Fibroblast of lung (primary cell): ENCODE data around the gene IL20.

Experiments
- CTCF ChIP-seq, 2 donors: IDR thresholded peaks in 1 of 2; conservative IDR thresholded peaks in 1 of 2; 1 replicate in 1 of 2; 2 replicates in 1 of 2; pipeline ENCODE4 v1.5.1; 2011 to 2012; ENCODE audit warnings: low read length in 2 of 2, control low read depth in 1 of 2, inconsistent platforms in 1 of 2, low read depth in 1 of 2, mild to moderate bottlenecking in 1 of 2
- EZH2 ChIP-seq: IDR thresholded peaks from 2 replicates; pipeline ENCODE4 v1.5.1; 2012; ENCODE audit warnings: low read length, control low read depth, mild to moderate bottlenecking; ENCODE audit errors: missing control alignments

- TF ChIP-seq EZH2 (no peak), CTCF (conservative IDR thresholded peaks at IDR 0.05 in 1 of 2, IDR thresholded peaks at IDR 0.05 in 1 of 2; ENCODE audit: low read depth in 1 of 2, low read length in 2 of 2) (no peak)
Measured at GRCh38 chr1:206913766-206914537, 48.5 kb downstream of the IL20 start.
